Activated T-helper 17 cell treated with anti-CD3 and anti-CD28 coated beads, Interleukin-2, amount 50 U/mL, for 72 hours (primary cell): Measurements from ENCODE around the gene PARP14. TPM values are rescaled to one million over a fixed set of nuclear protein-coding genes. Genes with fewer than 3 reads are reported as not detected.

Experiments
- total RNA-seq, 2 donors: library from RNA; stranded (reverse); gene quantifications; one replicate each; pipeline ENCODE4 v1.2.3, GENCODE V29; 2022

Gene PARP14
- total RNA-seq, 2 donors from 2014 or later, result 51.5 to 55.9 TPM

Other genes with a start within 250 kb of the PARP14 start
- 10 to 100 TPM; 29.2 to 47.9 TPM for gene KPNA1, start 165.9 kb upstream of the PARP14 start, total RNA-seq
- 10 to 100 TPM; 25.2 to 35.1 TPM for gene PARP9, start 116.5 kb upstream of the PARP14 start, total RNA-seq
- 10 to 100 TPM; 26.0 to 44.0 TPM for gene DTX3L, start 116.5 kb upstream of the PARP14 start, total RNA-seq
- gene PARP15, start 103.2 kb upstream of the PARP14 start, total RNA-seq, result 10 to 100 TPM; 15.0 to 17.6 TPM
- 1 to 10 TPM; 5.1 to 6.7 TPM for gene HSPBAP1, start 113.0 kb downstream of the PARP14 start, total RNA-seq
- 1 to 10 TPM; 1.9 to 2.6 TPM for gene SLC49A4, start 114.2 kb downstream of the PARP14 start, total RNA-seq